ENCODE data around the gene RPL38.

Gene RPL38
- total RNA-seq = 114 to 203 (median 162) reads per million in 18 experiments

DNA sequence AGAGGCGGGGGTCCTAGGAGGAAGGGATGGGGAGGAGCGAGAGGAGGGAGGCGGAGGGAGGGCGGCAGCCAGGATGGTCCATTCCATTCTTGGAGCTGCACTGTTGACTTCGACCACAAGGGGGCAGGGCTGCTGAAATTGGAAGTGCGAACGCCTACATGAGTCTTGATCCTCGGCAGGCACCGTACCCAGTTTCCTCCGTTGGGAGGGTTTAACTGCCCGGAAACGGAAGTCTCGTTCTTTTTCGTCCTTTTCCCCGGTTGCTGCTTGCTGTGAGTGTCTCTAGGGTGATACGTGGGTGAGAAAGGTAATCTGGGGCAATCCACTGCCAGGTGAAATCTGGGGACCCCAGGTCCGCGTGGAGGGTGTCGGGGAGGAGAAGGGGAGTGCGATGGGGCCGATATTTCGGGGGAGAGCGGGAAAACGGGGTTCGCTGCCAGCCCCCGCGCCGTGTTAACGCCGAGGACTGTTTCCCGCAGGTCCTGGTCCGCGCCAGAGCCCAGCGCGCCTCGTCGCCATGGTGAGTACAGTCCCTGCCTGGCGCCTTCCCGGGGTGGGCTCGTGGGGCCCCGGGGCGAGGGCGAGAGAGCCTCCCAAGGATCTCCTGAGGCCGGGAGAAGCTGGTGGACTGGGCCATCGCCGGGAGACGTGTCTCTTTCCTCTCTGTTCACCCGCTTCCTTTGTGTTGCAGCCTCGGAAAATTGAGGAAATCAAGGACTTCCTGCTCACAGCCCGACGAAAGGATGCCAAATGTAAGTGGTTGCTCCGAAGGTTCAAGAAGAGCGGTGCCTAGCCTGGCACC lies at the start of gene RPL38:
TSS of gene RPL38 (plus strand) at position 240 of the 802 bp plus-strand sequence. CDS start at position 518, 278 bp downstream.
- peak; percentile 97 for DNase-seq

DNA sequence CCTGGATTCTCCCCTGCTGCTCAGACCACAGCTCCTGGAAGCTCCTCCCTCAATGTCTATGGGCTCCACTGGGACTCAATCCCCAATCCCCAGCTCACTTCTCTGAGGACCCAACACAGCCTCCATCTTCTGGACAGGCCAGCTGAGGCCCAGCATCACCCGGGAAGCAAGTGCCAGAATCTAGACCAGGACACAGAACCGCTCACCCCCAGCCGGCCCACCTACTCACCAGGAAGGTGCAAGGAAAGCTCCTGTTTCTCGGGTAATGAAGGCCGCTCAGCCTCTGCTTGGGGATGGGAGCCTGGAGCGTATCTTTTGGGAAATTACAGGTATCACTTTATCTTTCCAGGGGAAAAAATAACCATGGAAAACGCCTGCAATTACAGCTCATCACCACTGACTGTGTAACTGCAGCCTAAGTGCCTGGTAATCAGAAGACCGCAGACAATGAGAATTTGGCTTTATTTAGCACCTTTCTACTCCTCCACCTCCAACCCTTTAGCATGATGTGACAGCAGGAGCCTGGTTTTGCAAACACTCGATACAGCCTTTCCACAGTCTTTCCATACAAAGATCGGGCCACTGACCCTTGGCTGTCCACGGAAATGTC lies 49.6 kb upstream of the RPL38 start:
- DNase-seq = no peak

DNA sequence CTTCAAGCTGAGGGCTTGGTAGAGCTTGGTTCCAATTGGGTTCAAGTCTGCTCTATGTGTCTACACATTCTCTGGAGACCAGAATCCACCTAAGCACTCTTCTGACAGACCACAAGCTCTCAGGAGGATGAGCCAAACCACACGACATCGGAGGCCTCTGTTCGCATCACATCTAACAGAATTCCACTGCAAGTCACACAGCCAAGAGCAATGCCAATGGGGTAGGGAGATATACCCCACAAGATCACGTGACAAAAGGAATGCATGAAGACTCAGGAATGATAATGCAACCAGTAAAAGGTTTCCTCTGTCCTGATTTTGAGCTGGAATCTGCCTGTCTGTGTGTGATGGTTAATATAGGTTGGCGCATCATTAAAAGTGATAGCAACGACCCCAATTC lies 46.6 kb upstream of the RPL38 start:
- no peak for DNase-seq

DNA sequence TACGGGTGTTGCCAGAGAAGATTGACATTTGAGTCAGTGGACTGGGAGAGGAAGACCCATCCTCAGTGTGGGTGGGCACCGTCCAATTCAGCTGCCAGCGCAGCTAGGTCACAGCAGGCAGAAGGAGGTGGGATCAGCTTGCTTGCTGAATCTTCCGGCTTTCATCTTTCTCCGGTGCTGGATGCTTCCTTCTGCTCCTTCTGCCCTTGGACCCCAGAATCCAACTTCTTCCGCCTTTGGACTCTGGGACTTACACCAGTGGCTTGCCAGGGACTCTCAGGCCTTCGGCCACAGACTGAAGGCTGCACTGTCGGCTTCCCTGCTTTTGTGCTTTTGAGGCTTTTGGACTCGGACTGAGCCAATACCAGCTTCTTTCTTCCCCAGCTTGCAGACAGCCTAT lies 46.1 kb upstream of the RPL38 start:
- no peak for DNase-seq

DNA sequence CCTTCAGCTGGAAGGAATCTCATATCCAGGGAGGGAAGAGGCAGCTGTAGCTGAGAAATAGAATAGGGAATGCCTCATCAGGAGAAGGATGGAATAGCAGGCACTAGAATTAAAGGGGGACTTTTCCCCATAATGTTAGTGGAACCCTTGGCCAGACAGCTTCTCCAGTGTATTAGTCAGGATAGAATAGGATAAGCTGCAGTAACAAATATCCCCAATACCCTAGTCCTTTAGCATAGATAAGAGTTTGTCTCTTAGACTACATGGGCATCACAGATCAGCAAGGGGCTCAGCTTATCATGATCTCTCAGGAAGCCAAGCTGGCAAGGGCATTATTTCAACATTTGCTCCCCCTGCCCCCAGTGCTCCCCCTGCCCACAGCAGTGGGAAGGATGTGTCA lies 44.7 kb upstream of the RPL38 start:
- DNase-seq = no peak

DNA sequence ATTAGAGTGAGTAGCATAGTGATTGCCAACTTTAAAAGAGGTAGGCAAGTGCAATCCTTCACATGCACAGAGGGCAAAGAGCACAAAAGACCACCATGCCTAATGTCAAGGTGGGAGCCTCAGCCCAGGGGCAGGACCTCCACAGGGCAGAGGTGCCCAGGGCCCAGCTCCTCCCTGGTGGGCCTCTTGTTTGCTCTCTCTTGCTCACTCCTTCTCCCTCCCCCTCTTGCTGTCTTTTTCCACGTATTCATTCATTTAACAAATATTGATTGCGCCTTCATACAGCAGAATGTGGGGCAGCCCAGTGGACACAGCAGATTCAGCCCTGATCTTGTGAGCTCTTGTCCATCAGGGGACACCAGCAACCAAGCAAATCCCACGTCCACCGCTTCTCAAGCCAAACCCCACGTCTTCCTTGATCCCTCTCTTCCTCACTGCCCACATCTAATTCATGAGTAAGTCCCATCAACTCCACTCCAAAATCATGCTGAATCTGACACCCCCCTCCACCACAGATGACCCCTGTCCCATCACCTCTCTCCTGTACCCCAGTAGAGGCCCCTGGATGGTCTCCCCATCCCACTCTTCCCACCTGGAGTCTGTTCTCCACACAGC lies 44.1 kb upstream of the RPL38 start:
- no peak for DNase-seq

DNA sequence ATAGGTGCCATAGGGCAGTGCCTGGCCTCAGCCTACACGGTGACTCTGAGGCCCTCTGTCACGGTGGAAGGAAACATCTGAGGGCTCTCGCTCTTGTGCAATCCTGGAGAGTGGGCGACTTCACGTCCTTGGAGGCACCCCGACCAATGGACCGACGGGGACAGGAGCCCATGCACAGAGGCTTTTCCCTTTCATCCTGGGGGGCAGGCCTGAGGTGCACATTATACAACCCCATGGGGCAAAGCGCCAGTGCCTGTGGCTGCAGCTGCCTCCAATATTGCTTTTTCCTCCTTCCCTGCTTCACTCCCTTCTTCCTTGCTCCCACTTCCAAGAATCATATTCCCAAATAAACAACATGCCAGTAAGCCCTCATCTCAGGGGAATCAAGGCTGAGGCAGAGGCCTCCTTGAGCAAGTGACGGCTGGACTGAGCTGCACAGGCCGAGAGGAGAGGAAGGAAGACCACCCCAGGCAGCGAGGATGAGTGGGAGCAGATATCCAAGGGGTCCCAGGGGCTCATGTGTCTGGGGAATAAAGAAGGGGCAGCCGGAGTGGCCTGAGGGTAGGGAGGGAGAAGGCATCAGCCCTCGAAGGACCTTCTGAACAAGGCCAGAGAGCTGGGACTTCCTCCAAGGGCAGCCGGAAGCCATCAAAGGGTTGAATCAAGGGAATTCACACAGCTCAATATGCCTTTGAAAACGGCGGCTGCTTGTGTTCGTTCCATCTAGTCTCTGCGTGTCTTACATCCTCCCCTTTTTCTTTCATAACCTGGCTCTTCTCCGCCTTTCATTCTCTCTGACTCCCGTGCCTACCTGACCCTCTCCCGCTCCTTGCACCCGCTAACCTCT lies 42.6 kb upstream of the RPL38 start:
- DNase-seq = no peak

DNA sequence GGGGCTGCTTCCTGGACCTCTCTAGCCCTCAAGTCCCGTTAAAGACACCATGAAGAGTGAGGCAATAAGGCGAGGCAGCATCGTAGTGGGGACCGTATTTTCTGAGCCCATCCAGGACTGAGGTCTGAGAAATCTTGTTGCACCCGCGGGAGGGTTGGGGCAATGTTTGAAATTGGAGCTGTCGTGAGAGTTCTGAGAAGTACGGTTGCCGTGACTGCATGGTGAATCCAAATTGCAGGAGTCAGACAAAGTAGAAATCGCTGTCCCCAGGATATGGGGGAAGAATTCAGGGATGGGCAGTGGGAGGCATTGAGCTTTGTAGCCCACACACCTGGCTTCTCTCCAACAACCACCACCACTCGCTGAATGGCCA lies 42.0 kb upstream of the RPL38 start:
- DNase-seq = no peak

DNA sequence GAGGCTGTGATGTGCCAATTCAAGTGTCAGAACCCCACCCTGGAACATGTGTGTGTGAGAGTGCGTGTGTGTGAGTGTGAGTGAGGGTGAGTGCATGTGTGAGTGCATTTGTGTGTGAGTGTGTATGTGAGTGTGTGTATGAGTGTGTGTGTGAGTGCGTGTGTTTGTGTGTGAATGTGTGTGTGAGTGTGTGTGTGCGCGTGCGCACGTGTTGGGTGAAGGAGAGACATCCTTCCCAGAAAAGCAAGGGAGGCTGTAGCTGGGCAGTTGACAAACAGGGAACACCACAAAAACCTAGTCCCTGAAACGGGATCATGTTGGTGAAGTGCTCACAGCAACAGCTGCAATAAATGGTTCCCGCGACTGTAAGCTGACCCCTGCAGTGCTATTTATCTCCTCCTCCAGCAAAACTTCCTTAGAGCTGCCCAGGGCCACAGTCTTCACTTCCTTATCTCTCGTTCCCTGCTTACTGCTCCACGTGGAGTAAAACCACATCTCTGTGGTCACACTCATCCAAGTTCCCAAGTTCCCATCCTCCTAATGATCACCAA lies 40.1 kb upstream of the RPL38 start:
- no peak for DNase-seq

DNA sequence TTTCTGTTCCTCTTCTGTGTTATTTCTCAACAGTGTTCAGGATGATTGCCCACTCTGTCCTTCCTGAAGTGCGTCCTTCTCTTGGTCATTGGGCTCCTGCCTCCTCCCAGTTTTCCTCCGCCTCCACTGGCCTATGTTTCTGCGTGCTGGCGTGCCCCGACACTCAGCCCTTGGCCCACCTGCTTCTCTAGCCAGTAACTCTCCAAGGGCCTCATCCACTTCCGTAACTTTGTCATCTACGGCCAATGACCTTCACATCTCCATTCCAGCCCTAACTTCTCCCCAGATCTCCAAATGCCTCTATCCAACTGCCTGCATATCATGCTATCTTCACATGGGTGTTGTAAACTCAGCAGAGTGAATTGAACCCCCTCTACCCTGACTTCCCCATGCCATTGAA lies 39.6 kb upstream of the RPL38 start:
- DNase-seq = no peak

DNA sequence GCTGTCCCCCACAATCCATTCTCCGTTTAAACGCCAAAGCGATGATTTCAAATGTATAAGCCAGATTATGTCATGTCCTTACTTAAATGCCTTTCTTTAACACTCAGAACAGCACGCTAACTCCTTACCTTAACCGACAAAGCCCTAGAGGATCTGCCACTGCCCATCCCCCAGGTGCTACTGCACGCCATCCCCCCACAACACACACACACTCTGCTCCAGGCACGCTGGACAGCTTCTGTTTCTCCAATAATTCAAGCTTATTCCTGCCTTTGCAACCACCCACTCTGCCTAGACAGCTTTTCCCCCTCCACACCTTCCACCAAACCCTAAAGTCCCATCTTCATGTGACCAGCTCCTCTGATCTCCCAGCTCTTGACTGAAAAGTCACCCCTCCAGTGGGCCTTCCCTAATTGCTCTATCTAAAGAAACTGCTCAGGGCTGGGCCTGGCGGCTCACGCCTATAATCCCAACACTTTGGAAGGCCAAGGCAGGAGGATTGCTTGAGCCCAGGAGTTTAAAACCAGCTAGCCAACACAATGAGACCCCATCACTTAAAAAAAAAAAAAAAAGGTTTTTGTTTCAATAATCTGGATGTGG lies 38.9 kb upstream of the RPL38 start:
- no peak for DNase-seq

DNA sequence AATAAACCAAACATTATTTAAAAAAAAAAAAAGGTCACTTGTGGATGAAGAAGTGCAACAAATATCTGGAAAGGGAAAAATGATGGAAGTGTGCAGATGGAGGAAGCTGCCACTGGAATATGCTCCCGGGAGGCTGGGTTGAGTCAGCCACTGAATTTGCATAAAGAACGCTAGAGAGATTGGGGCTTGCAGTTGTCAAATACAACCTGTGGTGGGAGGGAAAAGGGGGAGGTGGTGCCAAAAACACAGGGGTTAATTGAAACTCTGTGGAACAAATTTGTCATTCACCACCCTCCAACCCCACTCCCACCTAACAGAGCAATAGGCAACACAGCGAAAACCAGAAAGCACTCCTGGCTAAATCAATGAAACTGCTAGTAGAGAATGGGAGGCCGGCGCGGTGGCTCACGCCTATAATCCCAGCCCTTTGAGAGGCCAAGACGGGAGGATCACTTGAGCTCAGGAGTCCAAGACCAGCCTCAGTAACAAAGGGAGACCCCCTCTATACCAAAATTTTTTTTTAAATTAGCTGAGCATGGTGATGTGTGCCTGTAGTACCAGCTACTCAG lies 37.6 kb upstream of the RPL38 start:
- no peak for DNase-seq

DNA sequence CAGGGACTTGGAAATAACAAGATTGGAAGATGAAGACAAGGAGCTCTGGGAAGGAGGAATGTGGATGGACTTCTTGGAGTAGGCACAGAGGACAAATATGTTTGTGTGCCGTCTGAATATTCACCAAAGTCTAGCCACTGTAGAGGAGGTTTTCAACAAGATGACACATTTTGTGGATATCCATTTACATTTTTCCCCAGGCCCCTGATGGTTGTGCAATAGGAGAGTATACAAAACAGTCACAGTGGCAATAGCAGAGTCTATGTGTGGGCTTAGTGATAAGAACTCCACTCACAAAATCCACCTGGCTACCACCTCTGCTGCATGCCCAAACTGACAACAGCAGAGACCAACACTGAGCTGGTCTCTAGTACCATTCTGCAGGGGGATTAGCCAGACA lies 32.6 kb upstream of the RPL38 start:
- no peak for DNase-seq

DNA sequence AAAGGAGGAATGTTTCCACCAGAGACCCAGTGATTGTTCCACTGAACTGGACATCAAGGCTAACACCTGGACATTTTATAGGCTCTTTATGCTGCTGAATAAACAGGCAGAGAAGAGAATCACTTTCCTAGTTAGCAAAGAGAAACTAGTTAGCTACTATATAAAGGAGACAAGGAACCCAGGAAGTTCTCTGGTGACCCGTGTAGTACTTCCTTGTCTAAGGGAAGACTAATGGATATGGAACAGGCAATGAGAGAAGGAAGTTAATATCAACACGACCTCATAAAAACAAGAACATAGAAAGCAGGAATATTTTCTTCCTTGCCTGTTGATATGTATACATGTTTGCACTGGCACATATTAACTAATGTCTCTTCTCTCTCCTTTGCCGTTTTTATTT lies 30.8 kb upstream of the RPL38 start:
- no peak for DNase-seq

DNA sequence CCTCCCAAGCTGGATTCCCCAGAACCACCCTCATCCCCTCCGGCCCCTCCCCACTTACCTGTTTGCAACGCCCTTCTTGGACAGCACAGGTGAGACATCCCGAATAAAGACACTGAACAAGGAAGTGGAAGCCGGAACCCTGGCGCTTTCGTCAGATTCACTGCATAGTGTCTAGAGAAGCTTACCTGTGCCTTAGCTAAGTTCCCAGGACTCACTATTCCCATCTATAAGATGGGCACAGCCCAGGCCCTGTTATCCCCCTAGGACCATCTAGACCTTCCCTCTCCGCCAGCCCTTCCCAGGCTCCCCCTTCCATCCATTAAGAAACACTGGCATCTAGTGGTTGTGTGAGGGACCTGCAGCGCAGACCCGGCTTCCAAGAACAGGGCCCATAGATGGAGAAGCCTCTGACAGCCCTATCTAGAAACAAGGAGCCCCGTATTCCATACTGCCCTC lies 26.9 kb upstream of the RPL38 start:
- peak; percentile 51 to 53 for DNase-seq

DNA sequence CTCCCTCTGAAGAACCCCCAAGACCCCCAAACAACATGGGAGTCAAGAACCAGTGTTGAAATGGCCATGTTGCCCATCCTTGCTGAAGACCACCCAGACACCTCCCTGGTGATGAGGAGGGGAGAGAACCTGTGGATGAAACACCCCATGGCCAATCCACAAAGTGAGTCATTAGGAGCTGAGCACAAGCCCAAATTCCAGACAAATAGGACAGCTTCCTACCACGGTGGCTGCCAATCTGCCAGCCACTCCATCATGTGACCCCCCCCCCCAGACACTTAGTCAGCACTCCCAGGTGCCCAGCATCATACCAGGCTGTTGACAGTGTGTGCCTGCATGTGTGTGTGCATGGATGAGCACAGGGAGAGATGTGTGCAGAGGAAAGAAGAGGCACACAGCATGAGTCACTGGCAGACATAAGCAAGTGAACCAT lies 26.4 kb upstream of the RPL38 start:
- DNase-seq = no peak

DNA sequence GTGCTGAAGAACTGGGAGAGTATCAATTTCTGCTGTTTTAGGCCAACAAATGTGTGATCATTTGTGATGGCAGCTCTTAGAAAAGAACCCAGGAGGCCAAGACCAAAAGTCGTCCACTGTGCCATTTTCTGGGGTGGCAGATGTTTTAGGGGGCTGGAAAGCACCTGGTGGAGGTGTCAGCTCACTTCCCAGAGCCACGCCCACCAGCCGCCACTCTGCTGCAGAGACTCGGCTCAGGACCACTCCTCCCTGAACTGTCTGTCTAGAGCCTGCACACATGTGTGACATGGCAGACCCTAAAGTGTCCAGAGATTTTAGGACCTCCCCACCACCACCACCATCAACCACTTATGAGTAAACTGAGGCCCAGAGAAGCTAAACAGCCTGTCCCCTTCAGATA lies 23.9 kb upstream of the RPL38 start:
- no peak for DNase-seq

DNA sequence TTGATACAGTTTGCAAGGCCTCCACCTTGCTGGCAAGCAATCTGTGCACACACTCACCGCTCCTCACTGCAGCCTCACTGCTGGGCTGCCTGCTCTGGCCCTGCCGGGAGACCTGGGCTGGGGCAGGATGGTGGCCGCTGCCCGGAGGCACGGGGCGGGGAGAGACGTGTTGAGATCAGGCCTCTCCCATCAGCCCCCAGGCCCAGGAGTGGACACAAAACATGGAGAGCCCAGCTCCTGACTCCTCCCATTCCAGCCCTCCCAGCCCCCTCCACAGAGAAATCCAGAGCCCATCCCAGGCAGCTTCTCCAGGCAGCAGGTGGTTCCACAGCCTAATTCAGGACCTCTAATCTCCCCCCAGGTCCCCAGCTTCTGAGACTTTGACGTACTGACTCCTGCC lies 23.1 kb upstream of the RPL38 start:
- DNase-seq = no peak

DNA sequence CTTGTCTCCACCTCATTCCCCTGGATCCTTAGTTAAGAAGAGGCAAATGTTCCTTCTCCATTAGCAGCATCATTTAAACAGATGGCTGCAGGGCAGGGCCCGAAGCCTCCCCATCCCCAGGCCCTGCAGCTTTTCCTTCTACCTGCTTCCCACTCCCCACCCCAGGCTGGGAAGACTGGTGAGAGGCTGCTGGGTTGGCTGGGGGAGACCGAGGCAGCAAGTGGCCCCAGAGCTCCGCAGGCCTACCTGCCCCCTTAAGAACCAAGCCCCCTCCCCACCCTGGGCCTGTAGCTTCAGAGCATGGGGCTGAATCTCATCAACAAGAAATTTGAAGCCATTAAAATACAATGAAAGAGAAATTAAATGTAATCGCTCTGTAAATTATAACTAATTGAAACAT lies 22.1 kb upstream of the RPL38 start:
- no peak for DNase-seq

DNA sequence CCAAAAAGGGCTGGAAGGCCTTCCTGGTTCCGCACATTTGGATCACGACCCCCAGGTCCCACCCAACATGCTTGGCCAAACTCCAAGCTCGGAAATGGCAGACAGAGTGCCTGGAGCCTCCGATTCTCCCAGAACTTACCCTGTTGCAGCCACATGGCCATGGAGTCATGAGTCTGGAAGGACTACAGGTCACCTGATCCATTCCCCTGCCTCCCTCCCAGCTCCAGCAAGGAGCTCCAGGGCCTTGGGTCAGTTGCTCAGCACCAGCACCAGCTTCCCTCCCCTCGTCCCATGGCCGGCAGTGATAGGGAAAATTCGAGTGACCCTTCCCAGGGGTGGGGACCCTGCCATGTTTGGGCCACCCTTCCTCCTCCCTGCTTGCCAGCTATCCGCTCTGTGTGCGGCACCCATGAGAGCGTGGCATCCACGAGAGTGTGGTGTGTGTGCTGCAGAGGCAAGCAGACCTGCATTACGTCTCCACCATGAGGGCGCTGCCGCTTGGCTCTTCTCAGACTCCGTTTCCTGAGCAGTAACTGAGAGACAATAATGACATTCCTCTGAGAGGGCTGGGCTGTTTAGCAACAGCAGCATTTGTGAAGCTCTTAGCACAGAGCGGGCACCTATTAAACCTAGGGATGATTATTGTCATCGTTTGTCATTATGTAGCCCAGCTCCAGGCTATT lies 21.3 kb upstream of the RPL38 start:
- DNase-seq = no peak

DNA sequence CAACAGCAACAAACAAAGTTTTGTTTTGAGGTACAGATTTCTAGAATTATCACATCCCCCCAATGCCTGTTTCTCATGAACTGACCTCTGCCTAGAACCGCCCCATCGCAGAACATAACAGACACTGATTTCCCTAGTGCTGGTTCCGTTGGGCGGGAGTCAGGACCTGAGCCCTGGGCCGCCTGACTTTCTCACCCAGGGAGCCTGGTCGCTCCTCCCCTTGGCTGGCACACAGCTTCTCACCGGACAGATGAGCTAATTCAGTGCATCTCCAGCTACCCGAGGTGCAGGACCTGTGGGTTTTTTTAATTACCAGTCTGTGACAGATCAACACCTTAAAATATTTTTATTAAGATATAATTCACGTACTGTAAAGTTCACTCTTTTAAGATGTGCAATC lies 20.1 kb upstream of the RPL38 start:
- DNase-seq = no peak

Measured in inflammatory macrophage (primary cell).